GM21786 (cell line): ENCODE data around the gene BTF3.
"Not testable (repeated sequence)": the region's sequence is repeated elsewhere in the genome, so short reads cannot be mapped to it uniquely, and the experiment has no call there.

Experiments
- ATAC-seq: cut with Tn5 transposase; IDR thresholded peaks from one replicate; pipeline ENCODE4 v1.9.1; 2021; ENCODE audit not compliant: unreplicated experiment

Gene BTF3

GRCh38 chr5:73485715-73486114 lies 12.5 kb upstream of the BTF3 start:
- ATAC-seq, result no peak

GRCh38 chr5:73486119-73486899 lies 11.9 kb upstream of the BTF3 start:
- no peak for ATAC-seq

GRCh38 chr5:73487257-73487656 lies 11.0 kb upstream of the BTF3 start:
- not testable (repeated sequence) for ATAC-seq

- no peak for ATAC-seq
Measured at GRCh38 chr5:73487815-73488214, 10.4 kb upstream of the BTF3 start.

- no peak for ATAC-seq
Measured at GRCh38 chr5:73488806-73489205, 9.4 kb upstream of the BTF3 start.

GRCh38 chr5:73490088-73490487 lies 8.2 kb upstream of the BTF3 start:
- ATAC-seq, result no peak

GRCh38 chr5:73491155-73491554 lies 7.1 kb upstream of the BTF3 start:
- ATAC-seq, result no peak

- ATAC-seq, result no peak
Measured at GRCh38 chr5:73493421-73493820, 4.8 kb upstream of the BTF3 start.

- no peak for ATAC-seq
Measured at GRCh38 chr5:73494721-73495120, 3.5 kb upstream of the BTF3 start.

- ATAC-seq, result no peak
Measured at GRCh38 chr5:73495772-73496335, 2.4 kb upstream of the BTF3 start.

GRCh38 chr5:73496984-73497457 lies 1.2 kb upstream of the BTF3 start:
- ATAC-seq, result no peak

- no peak for ATAC-seq
Measured at GRCh38 chr5:73497497-73498056, 665 bp upstream of the BTF3 start.

GRCh38 chr5:73499187-73499586 lies 945 bp downstream of the BTF3 start:
- ATAC-seq, result no peak

GRCh38 chr5:73499756-73500155 lies 1.5 kb downstream of the BTF3 start:
- ATAC-seq, result no peak

GRCh38 chr5:73501406-73501805 lies 3.2 kb downstream of the BTF3 start:
- no peak for ATAC-seq

GRCh38 chr5:73506459-73506955 lies 8.3 kb downstream of the BTF3 start:
- ATAC-seq, result no peak

- ATAC-seq, result no peak
Measured at GRCh38 chr5:73507062-73507461, 8.8 kb downstream of the BTF3 start.

GRCh38 chr5:73508521-73508920 lies 10.3 kb downstream of the BTF3 start:
- ATAC-seq, result not testable (repeated sequence)

GRCh38 chr5:73513996-73514395 lies 15.8 kb downstream of the BTF3 start:
- no peak for ATAC-seq

- ATAC-seq, result no peak
Measured at GRCh38 chr5:73514418-73514817, 16.2 kb downstream of the BTF3 start.

- ATAC-seq, result no peak
Measured at GRCh38 chr5:73515232-73515631, 17.0 kb downstream of the BTF3 start.
